Stimulated activated CD8-positive, alpha-beta memory T cell treated with anti-CD3 and anti-CD28 coated beads, Interleukin-4, amount 100 ng/mL, for 4 hours (primary cell): ENCODE results near the gene SORCS1.

Experiments used
- DNase-seq, 2 donors: peaks; one replicate each; pipeline ENCODE4 v3.0.0-alpha.2; 2020; ENCODE audit warnings: low read depth in 2 of 2, low spot score in 1 of 2

Gene SORCS1

DNA sequence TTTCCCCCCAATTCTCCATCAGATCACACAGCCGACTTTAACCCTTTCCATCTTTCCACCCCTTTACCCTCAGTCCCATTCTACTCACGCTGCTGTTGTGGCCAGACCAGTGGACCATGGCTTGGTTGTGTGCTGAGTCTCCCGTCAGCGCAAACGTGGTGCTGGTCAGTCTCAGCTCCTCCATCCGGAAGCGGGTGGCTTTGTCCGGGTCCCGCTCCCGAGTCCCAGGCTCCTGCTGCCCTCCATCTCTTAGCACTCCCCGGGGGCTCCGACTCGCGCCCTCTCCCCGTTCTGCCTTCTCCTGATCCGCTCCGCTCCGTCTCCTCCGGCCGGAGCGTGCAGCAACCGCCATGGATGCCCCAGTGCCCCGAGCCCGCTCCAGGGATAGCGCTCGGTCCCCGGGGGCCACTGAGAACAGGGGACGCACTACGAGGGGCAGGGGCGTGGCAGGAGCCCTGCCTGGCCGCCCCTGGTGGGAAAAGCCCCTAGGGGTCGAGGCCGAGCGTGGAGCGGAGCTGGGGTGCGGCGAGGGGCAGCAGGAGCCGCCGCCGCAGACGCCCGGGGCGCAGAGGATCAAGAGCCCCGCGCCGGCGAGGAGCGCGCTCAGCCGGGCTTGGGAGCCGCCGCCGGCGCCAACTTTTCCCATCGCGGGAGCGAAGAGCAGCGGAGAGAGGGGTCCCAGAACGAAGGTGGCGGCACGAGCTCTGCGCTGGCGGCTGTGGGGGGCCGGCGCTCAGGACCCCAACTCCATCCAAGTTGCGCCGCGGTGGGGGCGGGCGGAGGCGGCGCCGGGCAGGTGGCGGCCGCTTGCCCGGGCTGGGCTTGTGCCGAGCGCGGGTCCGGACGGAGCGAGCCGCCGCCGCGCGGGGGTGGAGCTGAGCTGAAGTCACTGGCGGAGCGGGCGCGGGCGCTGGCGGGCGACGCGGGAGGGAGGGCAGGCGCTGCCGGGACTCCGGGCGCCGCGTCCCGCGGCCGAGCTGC is at the start of gene SORCS1:
TSS of gene SORCS1 (minus strand) at position 826 of the 981 bp plus-strand sequence.
- no peak for DNase-seq

DNA sequence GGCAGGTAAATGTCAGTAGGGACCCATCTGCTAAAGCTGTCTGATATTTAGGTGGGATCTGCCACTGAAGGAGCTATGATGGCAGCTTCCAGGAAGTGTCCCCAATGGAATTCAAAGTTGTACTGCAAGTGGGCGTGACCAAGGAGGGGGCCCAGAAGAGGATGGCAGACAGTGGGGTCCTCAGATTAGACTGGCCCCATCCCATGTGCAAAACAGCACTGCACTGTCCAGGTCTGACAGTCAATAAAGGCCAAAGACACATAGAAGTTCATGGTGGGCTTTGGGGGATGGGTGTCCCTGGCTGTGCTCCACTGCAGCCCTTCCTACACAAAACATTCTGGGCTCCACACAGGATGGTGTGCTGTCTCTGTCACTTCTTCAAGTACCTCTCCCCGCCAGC is 49.8 kb upstream of the SORCS1 start:
- DNase-seq = no peak

DNA sequence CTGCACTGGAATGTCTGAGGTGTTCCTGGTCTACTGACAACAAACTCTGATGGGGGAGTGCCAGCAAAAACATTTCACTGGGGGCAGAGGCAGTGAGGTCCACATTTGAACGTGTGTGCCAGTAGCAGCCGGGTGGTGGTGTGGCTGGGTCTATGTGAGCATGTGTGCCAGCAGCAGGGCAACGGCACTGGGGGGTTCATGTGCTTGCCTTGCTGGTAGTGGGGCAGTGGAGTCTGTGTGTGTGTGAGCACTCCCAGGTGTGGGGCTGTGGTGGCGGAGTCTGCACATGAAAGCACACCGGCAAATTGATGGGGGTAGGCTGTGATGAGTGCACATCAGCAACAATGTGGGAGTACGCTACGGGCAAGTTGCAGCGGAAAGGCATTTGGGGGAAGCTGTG is 49.4 kb upstream of the SORCS1 start:
- DNase-seq = no peak

DNA sequence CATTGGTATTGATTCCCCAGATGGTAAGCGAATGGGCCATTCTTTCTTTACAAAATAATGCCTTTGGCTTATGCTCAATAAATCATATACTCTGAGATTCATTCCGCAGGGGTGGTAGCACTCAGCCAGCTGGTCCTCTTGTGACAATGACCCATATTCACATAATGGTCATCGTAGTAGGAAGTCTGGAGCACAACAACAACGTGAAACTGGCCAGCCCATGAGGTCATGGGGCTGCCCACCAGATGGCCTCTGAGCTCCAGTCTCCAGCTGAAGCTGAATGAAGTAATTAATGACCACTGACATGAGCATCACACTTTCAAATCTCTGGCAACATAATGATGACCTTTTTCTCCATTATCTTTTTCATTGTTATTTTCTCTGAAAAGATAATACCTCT is 42.3 kb upstream of the SORCS1 start:
- DNase-seq = no peak

DNA sequence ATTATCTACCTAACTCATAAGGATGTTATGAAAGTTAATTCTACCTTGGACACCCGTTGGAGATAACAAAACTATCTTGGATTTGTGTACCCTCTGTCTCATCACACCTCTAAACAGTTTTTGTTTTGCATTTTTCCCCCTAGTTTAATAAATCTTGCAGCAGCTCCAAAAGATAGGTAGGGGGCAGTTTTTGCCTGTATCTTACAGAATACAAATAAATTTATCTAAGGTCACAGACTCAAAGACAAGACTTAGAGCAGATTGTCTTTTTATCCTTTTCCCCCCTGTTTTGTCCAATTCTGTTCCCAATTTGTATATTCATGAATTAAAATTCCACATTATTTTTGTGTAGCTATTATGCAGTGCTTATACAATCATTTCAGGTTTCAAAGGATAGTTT is 5.0 kb upstream of the SORCS1 start:
- no peak for DNase-seq

DNA sequence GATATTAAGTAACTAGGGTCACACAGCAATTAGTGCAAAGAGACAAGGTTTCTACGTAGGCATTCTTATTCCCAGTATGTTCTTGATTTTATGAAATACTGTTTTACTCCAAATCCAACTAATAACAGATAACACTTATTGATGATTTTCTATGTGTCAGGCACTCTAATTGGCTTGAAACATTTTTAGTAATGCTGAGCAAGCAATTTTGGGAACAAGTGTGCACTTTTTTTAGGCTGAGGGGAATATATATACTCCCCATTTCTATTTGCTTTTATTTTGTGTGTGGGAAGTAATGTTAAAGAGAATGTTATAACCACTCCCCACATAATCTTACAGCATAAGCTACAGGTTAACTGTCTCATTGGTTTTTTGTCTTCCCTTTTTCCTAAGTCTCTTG is 4.2 kb upstream of the SORCS1 start:
- no peak for DNase-seq

DNA sequence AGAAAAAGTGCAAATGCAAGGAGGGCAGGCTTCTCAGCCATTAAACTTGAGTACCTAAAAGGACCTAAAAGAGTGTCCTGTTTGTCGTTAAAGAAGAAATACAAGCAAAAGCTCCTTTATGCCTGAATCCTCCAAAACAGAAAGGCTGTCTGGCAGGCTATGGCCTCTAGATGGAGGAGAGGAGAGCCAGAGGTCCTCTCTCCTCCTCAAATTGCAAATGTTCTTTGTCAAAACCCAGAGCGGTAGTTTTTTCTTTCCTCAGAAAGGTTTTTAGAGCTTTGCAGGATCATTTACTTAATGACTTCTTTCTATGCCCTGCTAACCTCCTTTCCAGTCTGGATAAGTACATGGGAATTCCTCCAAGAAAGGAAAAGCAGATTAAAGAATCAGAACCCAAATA is 1.9 kb upstream of the SORCS1 start:
- no peak for DNase-seq

DNA sequence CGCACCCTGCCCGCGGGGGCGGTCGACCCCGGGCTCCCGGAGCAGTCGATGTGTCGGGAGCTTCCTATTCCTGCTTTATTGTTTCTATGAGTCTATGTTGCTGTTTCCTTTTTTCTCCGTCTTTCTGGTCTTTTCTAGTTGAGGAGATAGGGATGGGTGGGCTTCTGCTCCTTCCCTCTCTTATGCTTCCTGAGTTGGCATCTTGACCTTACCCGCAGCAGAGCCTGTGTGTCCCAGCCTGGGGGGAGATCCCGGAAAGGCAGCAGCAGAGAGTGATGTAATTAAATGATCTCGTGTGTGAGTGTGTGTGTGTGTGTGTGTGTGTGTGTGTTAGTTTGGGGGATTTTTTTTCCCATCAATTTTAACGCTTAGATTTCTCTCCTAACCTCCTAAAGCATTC is 486 bp upstream of the SORCS1 start:
- DNase-seq = no peak

DNA sequence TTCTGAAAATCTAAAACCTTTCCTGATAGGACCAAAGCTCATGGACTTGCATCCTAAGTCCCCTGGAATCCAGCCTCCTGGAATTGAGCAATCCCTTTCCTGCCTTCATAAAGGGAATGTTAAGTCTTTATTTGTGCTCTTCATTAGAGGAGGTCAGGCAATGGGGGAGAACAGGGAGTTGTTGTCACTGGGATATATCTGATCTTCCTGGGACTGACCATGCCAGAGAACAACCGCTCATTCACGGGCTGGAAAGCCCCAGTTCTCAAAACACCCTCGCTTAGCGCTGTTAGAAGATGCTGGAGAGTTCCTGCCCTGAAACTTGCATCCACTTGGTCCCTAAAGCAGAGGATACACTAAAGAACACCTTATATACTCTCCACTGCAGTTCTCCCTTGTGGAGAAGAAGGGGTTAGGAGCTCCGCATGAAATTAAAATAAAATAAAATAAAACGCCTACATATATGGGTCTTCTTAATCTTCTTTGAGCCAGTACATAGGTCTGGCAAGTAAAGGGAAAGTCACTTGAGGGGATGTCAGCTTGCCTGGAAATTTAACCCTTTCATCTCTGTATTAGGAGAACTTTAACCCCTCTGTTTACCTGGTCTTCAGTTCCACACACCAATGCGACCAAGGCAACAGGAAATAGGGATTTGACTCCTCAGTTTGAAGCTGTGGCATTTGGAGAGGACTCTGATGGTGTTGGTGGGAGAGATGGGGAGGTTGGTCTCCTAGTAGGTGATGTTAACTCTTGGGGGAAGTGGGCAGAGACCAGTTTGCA is 1.2 kb downstream of the SORCS1 start:
- DNase-seq = no peak

DNA sequence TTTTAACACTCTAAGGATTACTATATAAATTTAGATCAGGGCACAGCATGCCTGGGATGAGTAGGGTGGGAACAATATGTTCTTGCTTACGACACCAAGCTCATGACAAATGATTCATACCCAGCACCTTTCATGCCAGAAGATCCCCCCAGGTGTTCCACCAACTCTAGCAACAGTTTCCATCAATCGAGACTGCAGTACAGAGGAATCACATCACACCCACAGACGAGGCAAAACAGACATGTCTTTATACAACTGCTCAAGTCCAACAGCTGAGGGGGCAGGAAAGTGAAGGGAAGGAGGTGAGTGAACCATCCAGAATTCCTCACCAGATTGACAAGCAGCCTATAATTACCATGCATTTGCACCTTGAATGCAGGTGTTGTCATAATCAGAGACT is 3.6 kb downstream of the SORCS1 start:
- DNase-seq = no peak

DNA sequence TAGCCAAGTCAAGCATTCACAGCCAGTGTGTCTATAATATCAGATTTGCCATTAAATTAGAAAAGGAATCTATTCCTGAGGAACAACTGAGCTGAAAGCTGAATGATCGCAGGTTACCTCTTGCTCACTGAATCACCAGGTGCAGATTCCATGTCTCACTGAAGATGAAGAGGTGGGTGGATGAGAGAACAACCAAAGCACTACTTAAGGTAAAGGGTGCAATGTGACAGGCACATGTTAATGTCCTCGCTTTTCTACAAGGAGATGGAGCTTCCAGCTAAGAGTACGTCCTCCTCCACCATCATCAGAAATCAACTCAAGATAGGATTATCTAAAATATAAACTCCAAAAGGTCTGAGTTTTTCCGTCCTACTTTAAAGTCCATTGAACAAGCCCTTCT is 4.6 kb downstream of the SORCS1 start:
- DNase-seq = no peak

DNA sequence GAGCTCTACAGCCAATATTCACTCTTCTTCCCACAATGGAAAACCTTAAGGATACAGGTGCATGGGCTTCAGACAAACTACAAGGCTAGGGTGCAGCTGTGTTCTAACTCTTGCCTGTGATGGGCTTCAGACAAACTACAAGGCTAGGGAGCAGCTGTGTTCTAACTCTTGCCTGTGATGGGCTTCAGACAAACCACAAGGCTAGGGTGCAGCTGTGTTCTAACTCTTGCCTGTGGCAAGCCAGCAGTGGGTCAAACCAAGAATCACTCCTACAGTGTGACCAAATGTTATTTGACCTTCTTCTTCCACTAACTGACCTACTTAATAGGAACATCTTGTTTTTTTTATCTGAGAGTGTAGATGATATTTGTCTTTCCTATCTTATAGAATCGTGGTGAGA is 7.4 kb downstream of the SORCS1 start:
- DNase-seq = no peak

DNA sequence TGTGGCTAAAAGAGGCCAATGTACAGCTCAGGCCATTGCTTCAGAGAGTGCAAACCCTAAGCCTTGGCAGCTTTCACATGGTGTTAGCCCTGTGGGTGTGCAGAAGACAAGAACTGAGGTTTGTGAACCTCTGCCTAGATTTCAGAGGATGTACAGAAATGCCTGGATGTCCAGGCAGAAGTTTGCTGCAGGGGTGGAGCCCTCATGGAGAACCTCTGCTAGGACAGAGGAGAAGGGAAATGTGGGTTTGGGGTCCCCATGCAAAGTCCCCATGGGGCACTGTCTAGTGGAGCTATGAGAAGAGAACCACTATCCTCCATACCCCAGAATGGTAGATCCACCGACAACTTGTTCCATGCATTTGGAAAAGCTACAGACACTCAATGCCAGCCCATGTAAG is 12.4 kb downstream of the SORCS1 start:
- DNase-seq = no peak

DNA sequence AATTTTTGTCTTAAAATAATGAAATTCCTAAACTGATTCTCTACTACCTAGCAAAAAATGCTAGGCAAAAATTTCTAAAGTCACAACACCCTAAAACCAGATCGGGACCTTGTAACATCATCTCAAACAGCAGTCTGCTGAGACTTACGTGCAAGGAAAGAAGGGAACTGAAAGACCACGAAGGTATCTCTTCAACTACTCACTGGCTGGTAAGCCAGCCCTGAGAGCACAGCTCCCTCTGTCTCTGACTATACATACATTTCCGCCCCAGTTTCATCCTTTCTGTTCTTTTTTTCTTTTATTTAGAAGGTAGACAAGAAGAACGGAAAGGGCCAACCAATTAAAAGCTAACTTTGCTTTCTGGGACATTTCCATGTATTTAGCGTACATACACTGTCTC is 15.6 kb downstream of the SORCS1 start:
- no peak for DNase-seq

DNA sequence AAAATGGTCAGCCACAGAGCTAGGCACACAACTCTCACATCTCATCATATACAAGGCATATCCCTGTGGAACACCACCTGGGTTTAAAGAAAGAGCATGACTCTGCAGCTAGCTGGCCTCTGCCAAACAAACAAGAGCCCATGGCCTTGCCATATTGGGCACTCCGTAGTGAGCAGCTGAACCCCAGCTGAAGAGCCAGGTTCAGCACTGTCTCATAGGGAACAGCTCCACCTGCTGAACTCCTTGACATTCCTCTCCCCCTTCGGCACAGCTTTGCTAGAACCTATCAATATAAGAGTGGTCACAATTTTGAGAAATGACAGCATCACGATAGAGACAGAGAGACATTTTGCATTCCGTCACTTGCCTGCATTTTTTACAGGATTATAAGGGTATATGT is 20.0 kb downstream of the SORCS1 start:
- no peak for DNase-seq

DNA sequence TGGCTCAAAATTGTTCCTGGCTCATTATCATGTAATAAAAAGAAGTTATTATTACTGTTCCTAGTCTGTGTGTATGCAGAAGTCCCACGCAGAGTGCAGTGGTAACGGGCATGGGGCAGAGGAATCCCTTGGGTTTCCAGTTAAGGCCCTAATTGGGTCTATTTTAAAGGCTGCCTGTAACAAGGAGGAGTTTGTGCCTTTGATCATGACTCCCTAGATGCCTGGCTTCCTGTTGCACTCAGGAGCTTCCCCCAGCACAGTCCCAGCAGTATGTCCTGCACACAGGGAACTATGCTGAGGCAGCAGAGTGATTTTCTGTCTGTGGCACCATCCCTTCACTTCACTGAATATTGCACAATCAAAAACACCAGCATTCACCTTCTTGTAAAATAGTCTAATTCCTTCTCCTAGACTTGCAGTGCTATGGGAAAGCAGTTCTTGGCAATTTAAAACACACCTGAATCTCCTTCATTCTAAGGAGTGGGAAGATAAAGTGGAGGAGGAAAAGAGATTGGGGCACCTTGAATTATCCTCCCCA is 22.9 kb downstream of the SORCS1 start:
- no peak for DNase-seq

DNA sequence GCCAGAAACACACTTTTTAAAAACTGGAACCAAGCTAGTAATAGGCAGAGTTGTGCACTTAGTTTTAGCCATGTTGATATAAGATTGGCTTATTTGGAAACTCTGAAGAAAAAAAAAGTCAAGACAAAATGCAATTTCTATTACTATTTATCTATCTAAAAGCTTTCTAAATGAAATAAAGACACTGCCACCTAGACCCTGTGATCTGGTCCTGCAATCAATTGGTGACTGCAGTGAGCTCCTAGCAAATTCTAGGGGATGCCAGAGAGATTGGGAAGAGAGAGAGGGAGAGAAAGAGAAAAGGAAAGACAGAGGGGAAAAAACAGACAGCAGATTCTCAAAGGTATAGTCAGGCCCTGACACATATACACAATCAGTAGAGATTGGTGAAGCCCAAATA is 25.3 kb downstream of the SORCS1 start:
- DNase-seq = no peak

DNA sequence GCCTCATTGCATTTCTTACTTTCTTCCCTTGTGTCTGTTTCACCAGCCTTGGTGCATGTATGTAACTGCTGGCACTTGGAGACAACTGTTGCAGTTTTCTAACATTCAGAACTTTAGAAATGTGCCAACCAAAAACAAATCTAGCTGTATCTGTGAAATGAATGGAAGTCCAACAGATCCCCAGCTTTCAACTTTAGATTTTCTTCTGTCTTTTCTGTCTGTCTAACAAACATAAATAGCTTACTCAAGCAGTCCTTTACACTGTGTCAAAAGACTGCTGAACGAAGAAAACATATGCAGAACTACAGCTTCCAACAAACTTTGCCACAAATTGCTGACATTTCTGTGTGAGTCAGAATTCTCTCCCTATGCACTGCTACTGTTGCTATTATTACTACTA is 30.9 kb downstream of the SORCS1 start:
- DNase-seq = no peak

DNA sequence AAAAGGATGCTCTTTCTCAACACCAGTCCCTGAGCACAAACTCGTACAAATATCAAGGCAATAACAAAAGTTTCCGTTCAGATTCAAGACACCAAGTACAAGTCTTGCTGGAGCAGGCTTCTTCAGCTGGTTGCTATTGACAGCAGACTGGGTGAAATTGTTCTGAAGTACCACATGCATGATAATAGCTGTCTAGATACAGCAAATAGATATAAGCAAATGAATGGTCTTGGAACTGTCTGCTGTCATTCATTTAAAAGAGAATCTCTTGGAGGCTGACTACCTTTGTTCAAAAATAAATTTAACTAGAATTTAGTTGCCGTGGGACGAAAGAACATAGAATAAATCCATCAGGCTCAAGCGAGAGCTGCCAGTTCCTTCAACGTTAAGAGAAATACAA is 35.5 kb downstream of the SORCS1 start:
- DNase-seq = no peak

DNA sequence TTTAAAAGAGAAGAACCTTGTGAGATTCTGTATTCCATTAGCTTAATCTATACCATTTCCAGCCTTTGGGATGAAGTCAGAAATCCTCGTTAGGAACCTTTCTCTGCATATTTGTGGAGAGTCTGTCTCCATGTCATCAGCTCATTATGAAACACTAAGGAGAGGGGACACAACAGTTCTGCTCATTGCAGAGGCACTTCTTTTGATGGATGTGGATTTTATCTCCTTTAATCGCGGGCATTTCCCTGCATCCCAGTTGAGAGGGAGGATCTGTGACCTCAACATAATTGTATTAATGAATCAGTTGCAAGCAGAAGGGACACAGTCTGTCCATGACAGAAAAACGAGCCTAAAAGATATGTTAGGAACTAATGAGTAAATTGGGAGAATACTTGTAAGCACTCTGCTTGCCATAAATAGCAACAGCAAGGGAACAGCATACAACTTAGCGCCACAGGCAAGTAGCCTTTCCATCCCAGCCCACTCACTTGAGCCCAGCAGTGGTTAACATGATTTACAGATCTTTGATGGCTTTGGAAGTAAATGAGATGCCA is 37.9 kb downstream of the SORCS1 start:
- no peak for DNase-seq

DNA sequence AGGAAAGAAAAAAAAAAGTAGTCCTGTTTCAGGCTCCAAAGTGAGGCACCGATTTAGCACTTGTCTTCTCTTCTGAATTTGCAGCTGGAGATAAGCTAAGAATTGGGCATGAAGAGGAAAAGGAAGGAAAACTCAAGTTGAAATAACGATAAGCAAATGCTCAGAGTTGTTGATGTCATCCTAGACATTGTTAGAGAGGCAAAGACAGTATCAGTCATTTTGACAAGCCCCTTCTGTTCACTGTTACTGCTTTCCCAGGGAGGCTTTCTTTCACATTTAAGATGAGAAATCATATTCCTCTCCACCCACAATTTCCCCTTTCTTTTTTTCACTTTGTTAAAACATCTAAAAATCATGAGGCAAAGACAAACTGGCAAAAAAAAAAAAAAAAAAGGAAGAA is 41.8 kb downstream of the SORCS1 start:
- no peak for DNase-seq

DNA sequence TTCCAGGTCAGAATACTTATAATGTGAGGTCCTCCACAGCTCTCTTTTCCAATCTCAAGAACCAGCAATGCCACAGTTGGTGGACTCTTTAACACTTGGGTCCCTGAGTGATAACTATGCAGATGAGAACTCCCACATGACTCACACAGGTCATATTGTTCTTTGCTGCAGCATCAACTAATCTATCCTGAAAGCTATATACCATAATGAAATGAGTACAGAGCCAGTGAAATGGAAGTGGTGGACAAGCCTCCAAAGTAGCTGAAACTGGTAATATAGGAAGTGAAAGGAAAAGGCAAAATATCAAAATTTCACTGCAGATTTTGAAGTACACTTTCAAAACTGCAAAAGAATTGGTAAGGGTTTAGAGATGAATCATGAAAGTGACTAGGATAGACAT is 45.6 kb downstream of the SORCS1 start:
- no peak for DNase-seq
